Nephron progenitor cell (in vitro differentiated cells): ENCODE data around the gene MVB12B.

ENCODE experiments used
- DNase-seq: peaks from one replicate; pipeline ENCODE4 v3.0.0; 2021
- H3K27ac Mint-ChIP-seq: 2 replicates; pipeline ENCODE4 v1.8.0; 2021; ENCODE audit warnings: mild to moderate bottlenecking, moderate library complexity, mixed read lengths
- H3K27me3 Mint-ChIP-seq: 2 replicates; pipeline ENCODE4 v1.8.0; 2021; ENCODE audit warnings: mild to moderate bottlenecking, low read depth, mixed read lengths; ENCODE audit not compliant: poor library complexity
- H3K36me3 Mint-ChIP-seq: 2 replicates; pipeline ENCODE4 v1.8.0; 2021; ENCODE audit warnings: low read depth, mixed read lengths
- H3K4me1 Mint-ChIP-seq: 2 replicates; pipeline ENCODE4 v1.8.0; 2021; ENCODE audit warnings: mixed read lengths
- H3K4me3 Mint-ChIP-seq: 2 replicates; pipeline ENCODE4 v1.8.0; 2021; ENCODE audit warnings: mild to moderate bottlenecking, moderate library complexity, mixed read lengths
- H3K9me3 Mint-ChIP-seq: 2 replicates; pipeline ENCODE4 v1.8.0; 2021; ENCODE audit warnings: mild to moderate bottlenecking, moderate library complexity, mixed read lengths
- CTCF ChIP-seq: fragments of 200-600 bp; sonication (generic); IDR thresholded peaks from 2 replicates; pipeline ENCODE4 v1.5.0; 2021; ENCODE audit warnings: antibody characterized with exemption

The MVB12B gene

GRCh38 chr9:126420643-126421564 is 94.3 kb downstream of the MVB12B start:
- Mint-ChIP-seq H3K27me3 (peaks cover 8% of the 10 kb centered on the region), H3K4me3 (no peak overlapping the region)
- TF ChIP-seq CTCF = no peak

GRCh38 chr9:126421567-126422428 is 95.2 kb downstream of the MVB12B start:
- no peak for TF ChIP-seq CTCF
- peaks cover 28% of the 10 kb centered on the region for H3K4me1 Mint-ChIP-seq
- H3K4me3 Mint-ChIP-seq = no peak overlapping the region
- H3K36me3 Mint-ChIP-seq = peaks cover 27% of the 10 kb centered on the region
- no peak overlapping the region for H3K27ac Mint-ChIP-seq
- DNase-seq = no peak
- peaks cover 5% of the 10 kb centered on the region for H3K27me3 Mint-ChIP-seq
- no peaks in the 10 kb centered on the region for H3K9me3 Mint-ChIP-seq

More at GRCh38 chr9:126420643-126421564, 94.3 kb downstream of the MVB12B start:
- Mint-ChIP-seq H3K4me1 (peaks cover 28% of the 10 kb centered on the region), H3K36me3 (peaks cover 27% of the 10 kb centered on the region), H3K9me3 (no peaks in the 10 kb centered on the region), H3K27ac (no peak overlapping the region)
- no peak for DNase-seq

- peaks cover 28% of the 10 kb centered on the region for H3K4me1 Mint-ChIP-seq
- TF ChIP-seq CTCF = no peak
- H3K27ac Mint-ChIP-seq = no peak overlapping the region
Measured at GRCh38 chr9:126423142-126423915, 96.7 kb downstream of the MVB12B start.

GRCh38 chr9:126423916-126424185 is 97.2 kb downstream of the MVB12B start:
- H3K4me3 Mint-ChIP-seq = no peak overlapping the region
- TF ChIP-seq CTCF = no peak
- H3K4me1 Mint-ChIP-seq = peaks cover 28% of the 10 kb centered on the region

More at GRCh38 chr9:126423142-126423915, 96.7 kb downstream of the MVB12B start:
- Mint-ChIP-seq H3K4me3 (no peak overlapping the region), H3K36me3 (peaks cover 27% of the 10 kb centered on the region), H3K27me3 (peaks cover 2% of the 10 kb centered on the region), H3K9me3 (no peaks in the 10 kb centered on the region)
- DNase-seq = no peak

GRCh38 chr9:126424511-126424910 is 97.9 kb downstream of the MVB12B start:
- Mint-ChIP-seq H3K27ac (no peak overlapping the region), H3K27me3 (peaks cover 2% of the 10 kb centered on the region), H3K4me3 (no peak overlapping the region), H3K36me3 (peaks cover 20% of the 10 kb centered on the region), H3K9me3 (no peaks in the 10 kb centered on the region), H3K4me1 (peaks cover 28% of the 10 kb centered on the region)
- TF ChIP-seq CTCF = no peak
- DNase-seq = no peak

More at GRCh38 chr9:126423916-126424185, 97.2 kb downstream of the MVB12B start:
- peaks cover 22% of the 10 kb centered on the region for H3K36me3 Mint-ChIP-seq
- no peak for DNase-seq
- H3K27me3 Mint-ChIP-seq = peaks cover 2% of the 10 kb centered on the region
- no peak overlapping the region for H3K27ac Mint-ChIP-seq
- H3K9me3 Mint-ChIP-seq = no peaks in the 10 kb centered on the region
